HepG2 (cell line): ENCODE data around the gene AGER. TPM values are rescaled to one million over a fixed set of nuclear protein-coding genes. Genes with fewer than 3 reads are reported as not detected.

Experiments
- ARNT ChIP-seq: fragments of 450-650 bp; IDR thresholded peaks from 2 replicates; pipeline ENCODE4 v1.6.1; 2017
- BRCA1 ChIP-seq: sonication (generic); formaldehyde crosslinking; IDR thresholded peaks from 2 replicates; pipeline ENCODE4 v1.4.0; 2020; ENCODE audit warnings: missing genetic modification reagents
- CSRNP2 ChIP-seq: sonication (generic); formaldehyde crosslinking; conservative IDR thresholded peaks from 2 replicates; pipeline ENCODE4 v1.8.0; 2022; ENCODE audit warnings: low read depth, missing genetic modification reagents
- E2F5 ChIP-seq: sonication (generic); formaldehyde crosslinking; conservative IDR thresholded peaks from 2 replicates; pipeline ENCODE4 v1.4.0; 2020; ENCODE audit warnings: missing genetic modification reagents
- ESRRA ChIP-seq: sonication (generic); formaldehyde crosslinking; IDR thresholded peaks from 2 replicates; pipeline ENCODE4 v1.5.1; 2020; ENCODE audit warnings: mild to moderate bottlenecking, low read depth, missing genetic modification reagents
- FOXC1 ChIP-seq: sonication (generic); formaldehyde crosslinking; IDR thresholded peaks from 2 replicates; pipeline ENCODE4 v1.8.0; 2022; ENCODE audit warnings: mild to moderate bottlenecking, missing genetic modification reagents, borderline replicate concordance
- GMEB1 ChIP-seq: sonication (generic); formaldehyde crosslinking; IDR thresholded peaks from 2 replicates; pipeline ENCODE4 v1.5.1; 2020; ENCODE audit warnings: missing genetic modification reagents, mild to moderate bottlenecking, borderline replicate concordance
- KDM1A ChIP-seq: IDR thresholded peaks from 2 replicates; pipeline ENCODE4 v1.6.1; 2016; ENCODE audit warnings: missing compliant biosample characterization
- KLF13 ChIP-seq: sonication (generic); formaldehyde crosslinking; IDR thresholded peaks from 2 replicates; pipeline ENCODE4 v1.4.0; 2020; ENCODE audit warnings: mild to moderate bottlenecking, missing genetic modification reagents
- POLR2A ChIP-seq, 2 experiments: IDR thresholded peaks; 2 replicates each; pipeline ENCODE4 v1.6.1; 2011; ENCODE audit warnings: low read depth in 2 of 2, low read length in 2 of 2, mild to moderate bottlenecking in 1 of 2, moderate library complexity in 1 of 2; ENCODE audit not compliant: insufficient read depth in 1 of 2
- RFX3 ChIP-seq: IDR thresholded peaks from 2 replicates; pipeline ENCODE4 v1.6.1; 2016; ENCODE audit warnings: missing biosample characterization, missing genetic modification reagents
- RXRB ChIP-seq: IDR thresholded peaks from 2 replicates; pipeline ENCODE4 v1.6.1; 2016; ENCODE audit warnings: borderline replicate concordance, missing genetic modification reagents, missing compliant biosample characterization
- ZFP36L2 ChIP-seq: sonication (generic); formaldehyde crosslinking; IDR thresholded peaks from 2 replicates; pipeline ENCODE4 v1.4.0; 2020; ENCODE audit warnings: missing genetic modification reagents
- ZKSCAN1 ChIP-seq: fragments of 150-350 bp; IDR thresholded peaks from 2 replicates; pipeline ENCODE4 v1.6.1; 2014; ENCODE audit warnings: low read length
- ZNF10 ChIP-seq: sonication (generic); formaldehyde crosslinking; IDR thresholded peaks from 2 replicates; pipeline ENCODE4 v1.4.0; 2020; ENCODE audit warnings: mild to moderate bottlenecking, low read depth, missing genetic modification reagents, borderline replicate concordance
- ZNF230 ChIP-seq: sonication (generic); formaldehyde crosslinking; IDR thresholded peaks from 2 replicates; pipeline ENCODE4 v1.4.0; 2020; ENCODE audit warnings: mild to moderate bottlenecking, missing genetic modification reagents
- ZNF253 ChIP-seq: sonication (generic); formaldehyde crosslinking; IDR thresholded peaks from 2 replicates; pipeline ENCODE4 v1.8.0; 2022; ENCODE audit warnings: mild to moderate bottlenecking, missing genetic modification reagents, borderline replicate concordance
- ZNF451 ChIP-seq: sonication (generic); formaldehyde crosslinking; IDR thresholded peaks from 2 replicates; pipeline ENCODE4 v1.5.0; 2020; ENCODE audit warnings: mild to moderate bottlenecking, missing genetic modification reagents
- ZNF563 ChIP-seq: sonication (generic); formaldehyde crosslinking; IDR thresholded peaks from 2 replicates; pipeline ENCODE4 v1.8.0; 2022; ENCODE audit warnings: mild to moderate bottlenecking, moderate library complexity, missing genetic modification reagents
- ZNF619 ChIP-seq: sonication (generic); formaldehyde crosslinking; IDR thresholded peaks from 2 replicates; pipeline ENCODE4 v1.4.0; 2020; ENCODE audit warnings: mild to moderate bottlenecking, missing genetic modification reagents
- ZNF674 ChIP-seq: sonication (generic); formaldehyde crosslinking; IDR thresholded peaks from 2 replicates; pipeline ENCODE4 v1.5.0; 2020; ENCODE audit warnings: low read depth, mild to moderate bottlenecking, missing genetic modification reagents
- ZNF720 ChIP-seq: sonication (generic); formaldehyde crosslinking; IDR thresholded peaks from 2 replicates; pipeline ENCODE4 v1.4.0; 2020; ENCODE audit warnings: missing genetic modification reagents
- ZNF782 ChIP-seq: sonication (generic); formaldehyde crosslinking; IDR thresholded peaks from 2 replicates; pipeline ENCODE4 v1.4.0; 2020; ENCODE audit warnings: missing genetic modification reagents, mild to moderate bottlenecking, borderline replicate concordance
- polyA plus RNA-seq, 8 experiments: library from polyadenylated mRNA; depleted of rRNA in 3 of 8; stranded (reverse) in 7 of 8; unstranded in 1 of 8; fragments of >200 nt; fragmentation: Illumina TruSeq in 4 of 8; extraction: Trizol in 4 of 8; gene quantifications; 2 replicates each; pipeline versions ENCODE4 v1.2.1 to v1.2.3, GENCODE V29; 2011 to 2016; ENCODE audit warnings: low read depth in 4 of 8, missing spikeins in 1 of 8, mixed read lengths in 1 of 8; ENCODE audit not compliant: insufficient read depth in 1 of 8
- total RNA-seq, 5 experiments: library from RNA; depleted of rRNA; stranded (reverse); fragments of >200 nt; fragmentation: Illumina TruSeq; extraction: Trizol; gene quantifications; 2 replicates each; pipeline ENCODE4 v1.2.3, GENCODE V29; 2016; ENCODE audit warnings: low read depth in 1 of 5
- TF ChIP-seq, protein P1 (sequence below): sonication (generic); formaldehyde crosslinking; IDR thresholded peaks from 2 replicates; pipeline ENCODE4 v1.4.0; 2020; ENCODE audit warnings: missing genetic modification reagents, borderline replicate concordance

The AGER gene
- total and polyA plus RNA-seq, 2 of the 13 experiments (the other 11 are each of a cell fraction or from before 2014, with no cell fraction given) = 1.9 to 5.1 TPM

GRCh38 chr6:32154514-32155161 is 29.4 kb downstream of the AGER start (continued):
- TF ChIP-seq ZNF563 = no peak
- TF ChIP-seq ZKSCAN1 = no peak
- TF ChIP-seq CSRNP2 = no peak
- no peak for TF ChIP-seq RXRB (CRISPR knock-in tag)
- TF ChIP-seq ZNF253 (CRISPR knock-in tag) = no peak
- no peak for TF ChIP-seq KDM1A
- no peak; the same call in 1 of the 2 replicates for TF ChIP-seq ZNF674
- TF ChIP-seq ESRRA = no peak; the same call in 1 of the 2 replicates
- TF ChIP-seq GMEB1 = peak; percentile 57; the same call in 1 of the 2 replicates
- no peak; the same call in 1 of the 2 replicates for TF ChIP-seq ZNF720 (CRISPR knock-in tag)
- no peak; the same call in 1 of the 2 replicates for TF ChIP-seq ZNF782 (CRISPR knock-in tag)
- 0 out of 2 replicates have a peak, but pooled peaks have one; percentile 13 for TF ChIP-seq KLF13 (CRISPR knock-in tag)
- TF ChIP-seq ZFP36L2 = 0 out of 2 replicates have a peak, but pooled peaks have one; percentile 36
- peak; percentile 62; the same call in 1 of the 2 replicates for TF ChIP-seq ZNF619 (CRISPR knock-in tag)
- no peak for TF ChIP-seq POLR2A (IDR thresholded peaks at IDR 0.05; ENCODE audit: insufficient read depth in 1 of 2, low read depth in 2 of 2, low read length in 2 of 2)
- TF ChIP-seq RFX3 (CRISPR knock-in tag) = no peak
- TF ChIP-seq ZNF230 (CRISPR knock-in tag) = no peak
- no peak for TF ChIP-seq ARNT
- no peak for TF ChIP-seq ZNF10 (CRISPR knock-in tag)
- TF ChIP-seq BRCA1 (CRISPR knock-in tag) = no peak
- TF ChIP-seq, protein P1, sequence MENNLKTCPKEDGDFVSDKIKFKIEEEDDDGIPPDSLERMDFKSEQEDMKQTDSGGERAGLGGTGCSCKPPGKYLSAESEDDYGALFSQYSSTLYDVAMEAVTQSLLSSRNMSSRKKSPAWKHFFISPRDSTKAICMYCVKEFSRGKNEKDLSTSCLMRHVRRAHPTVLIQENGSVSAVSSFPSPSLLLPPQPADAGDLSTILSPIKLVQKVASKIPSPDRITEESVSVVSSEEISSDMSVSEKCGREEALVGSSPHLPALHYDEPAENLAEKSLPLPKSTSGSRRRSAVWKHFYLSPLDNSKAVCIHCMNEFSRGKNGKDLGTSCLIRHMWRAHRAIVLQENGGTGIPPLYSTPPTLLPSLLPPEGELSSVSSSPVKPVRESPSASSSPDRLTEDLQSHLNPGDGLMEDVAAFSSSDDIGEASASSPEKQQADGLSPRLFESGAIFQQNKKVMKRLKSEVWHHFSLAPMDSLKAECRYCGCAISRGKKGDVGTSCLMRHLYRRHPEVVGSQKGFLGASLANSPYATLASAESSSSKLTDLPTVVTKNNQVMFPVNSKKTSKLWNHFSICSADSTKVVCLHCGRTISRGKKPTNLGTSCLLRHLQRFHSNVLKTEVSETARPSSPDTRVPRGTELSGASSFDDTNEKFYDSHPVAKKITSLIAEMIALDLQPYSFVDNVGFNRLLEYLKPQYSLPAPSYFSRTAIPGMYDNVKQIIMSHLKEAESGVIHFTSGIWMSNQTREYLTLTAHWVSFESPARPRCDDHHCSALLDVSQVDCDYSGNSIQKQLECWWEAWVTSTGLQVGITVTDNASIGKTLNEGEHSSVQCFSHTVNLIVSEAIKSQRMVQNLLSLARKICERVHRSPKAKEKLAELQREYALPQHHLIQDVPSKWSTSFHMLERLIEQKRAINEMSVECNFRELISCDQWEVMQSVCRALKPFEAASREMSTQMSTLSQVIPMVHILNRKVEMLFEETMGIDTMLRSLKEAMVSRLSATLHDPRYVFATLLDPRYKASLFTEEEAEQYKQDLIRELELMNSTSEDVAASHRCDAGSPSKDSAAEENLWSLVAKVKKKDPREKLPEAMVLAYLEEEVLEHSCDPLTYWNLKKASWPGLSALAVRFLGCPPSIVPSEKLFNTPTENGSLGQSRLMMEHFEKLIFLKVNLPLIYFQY = no peak
- 0 out of 2 replicates have a peak, but pooled peaks have one; percentile 39 for TF ChIP-seq E2F5
- TF ChIP-seq FOXC1 (CRISPR knock-in tag) = no peak; the same call in 1 of the 2 replicates
- TF ChIP-seq ZNF451 (CRISPR knock-in tag) = no peak
